CD4-positive, alpha-beta T cell (primary cell): ENCODE results near the gene TARBP2. TPM values are rescaled to one million over a fixed set of nuclear protein-coding genes. Genes with fewer than 3 reads are reported as not detected.

Experiments
- ATAC-seq: fragments of 200-7000 bp; cut with Tn5 transposase; one replicate; pipeline ENCODE4 v1.10.0; 2022; ENCODE audit warnings: mild to moderate bottlenecking; ENCODE audit not compliant: poor library complexity
- CTCF ChIA-PET: fragments of 350-600 bp; sonication (Branson Sonifier 250); formaldehyde crosslinking; loops from one replicate; lab custom pipeline; 2021; ENCODE audit warnings: antibody characterized with exemption, inconsistent platforms; lab: Charles Lee
- POLR2A ChIA-PET: fragments of 350-600 bp; sonication (Branson Sonifier 250); formaldehyde crosslinking; loops from one replicate; lab custom pipeline; 2021; ENCODE audit warnings: antibody characterized with exemption, inconsistent platforms; lab: Charles Lee
- DNase-seq, 14 experiments: peaks; one replicate each; pipeline ENCODE4 v3.0.0-alpha.2; 2013 to 2020; ENCODE audit warnings: mixed read lengths in 2 of 14
- H3K27ac ChIP-seq, 2 donors: one replicate each; pipeline versions ENCODE4 v1.5.1 to v1.7.0; 2013; ENCODE audit warnings: low read length in 2 of 2, low read depth in 1 of 2, mild to moderate bottlenecking in 1 of 2
- H3K27me3 ChIP-seq, 2 experiments: 1 replicate in 1 of 2; 2 replicates in 1 of 2; pipeline versions ENCODE4 v1.6.1 to v1.7.0; 2013; ENCODE audit warnings: low read length in 2 of 2, control low read depth in 1 of 2, mild to moderate bottlenecking in 1 of 2, moderate library complexity in 1 of 2; ENCODE audit not compliant: insufficient read depth in 2 of 2, control insufficient read depth in 1 of 2
- H3K36me3 ChIP-seq: one replicate; pipeline ENCODE4 v1.6.1; 2013; ENCODE audit warnings: low read length, control low read depth; ENCODE audit not compliant: insufficient read depth
- H3K4me1 ChIP-seq: one replicate; pipeline ENCODE4 v1.6.1; 2013; ENCODE audit warnings: low read length, control low read depth; ENCODE audit not compliant: insufficient read depth
- H3K4me3 ChIP-seq: one replicate; pipeline ENCODE4 v1.5.1; 2013; ENCODE audit warnings: mild to moderate bottlenecking, low read length, moderate library complexity
- H3K9me3 ChIP-seq, 2 experiments: 1 replicate in 1 of 2; 2 replicates in 1 of 2; pipeline versions ENCODE4 v1.6.1 to v1.7.0; 2013; ENCODE audit warnings: low read length in 2 of 2, mild to moderate bottlenecking in 2 of 2, control low read depth in 1 of 2, moderate library complexity in 1 of 2; ENCODE audit not compliant: control insufficient read depth in 1 of 2, insufficient read depth in 1 of 2
- H3K27ac Mint-ChIP-seq: one replicate; pipeline ENCODE4 v1.8.0; 2020; ENCODE audit warnings: mixed read lengths
- H3K27me3 Mint-ChIP-seq: one replicate; pipeline ENCODE4 v1.8.0; 2021; ENCODE audit warnings: mixed read lengths
- H3K36me3 Mint-ChIP-seq: one replicate; pipeline ENCODE4 v1.8.0; 2021; ENCODE audit warnings: low read depth, mixed read lengths
- H3K4me1 Mint-ChIP-seq: one replicate; pipeline ENCODE4 v1.8.0; 2021; ENCODE audit warnings: low read depth, mixed read lengths
- H3K4me3 Mint-ChIP-seq: one replicate; pipeline ENCODE4 v1.8.0; 2020; ENCODE audit warnings: mild to moderate bottlenecking, mixed read lengths
- H3K9me3 Mint-ChIP-seq: one replicate; pipeline ENCODE4 v1.8.0; 2020; ENCODE audit warnings: mixed read lengths
- CTCF ChIP-seq: fragments of 200-600 bp; IDR thresholded peaks from one replicate; pipeline ENCODE4 v1.8.0; 2022; ENCODE audit warnings: antibody characterized with exemption, mild to moderate bottlenecking
- intact Hi-C, 2 experiments: fragments of 100-400 bp; cut with DNase I in 1 of 2; cut with micrococcal nuclease in 1 of 2; formaldehyde crosslinking; loops; one replicate each; pipeline versions ENCODE4 v1.15.1 to v1.9.0; 2023 to 2025; cut with DNase I, micrococcal nuclease
- total RNA-seq, 174 experiments: library from RNA in 2 of 174; stranded (reverse) in 2 of 174; gene quantifications; one replicate each; pipeline ENCODE4 v1.2.3 and lab custom pipeline; 2021 to 2026

TARBP2 gene
- total RNA-seq, 2 experiments from 2014 or later, result 21.7 to 22.4 TPM

GRCh38 chr12:53536962-53537361 is 35.9 kb downstream of the TARBP2 start:
- no peaks in the 10 kb centered on the region for H3K9me3 Mint-ChIP-seq
- peaks cover 81% of the 10 kb centered on the region for H3K36me3 Mint-ChIP-seq
- no peak for TF ChIP-seq CTCF

GRCh38 chr12:53538209-53538689 is 37.2 kb downstream of the TARBP2 start:
- Histone ChIP-seq H3K4me1 (no peaks in the 10 kb centered on the region), H3K4me3 (no peak overlapping the region), H3K27ac (no peak overlapping the region), H3K36me3 (peaks cover 66% of the 10 kb centered on the region), H3K27me3 (no peaks in the 10 kb centered on the region), H3K9me3 (no peaks in the 10 kb centered on the region)
- ChIA-PET POLR2A (no interaction called here), CTCF (no interaction called here)
- intact Hi-C loops, result no loop called here
- Mint-ChIP-seq H3K27me3 (no peaks in the 10 kb centered on the region), H3K4me3 (no peak overlapping the region), H3K9me3 (no peaks in the 10 kb centered on the region), H3K36me3 (peaks cover 77% of the 10 kb centered on the region), H3K27ac (no peak overlapping the region), H3K4me1 (peaks cover under 1% of the 10 kb centered on the region)
- DNase-seq, result no peak
- no peak for ATAC-seq
- no peak for TF ChIP-seq CTCF

More at GRCh38 chr12:53536962-53537361, 35.9 kb downstream of the TARBP2 start:
- POLR2A ChIA-PET, result no interaction called here
- H3K27ac ChIP-seq, result no peak overlapping the region
- intact Hi-C loops, result no loop called here
- no peak overlapping the region for H3K4me3 ChIP-seq
- Mint-ChIP-seq H3K27ac (no peak overlapping the region), H3K27me3 (no peaks in the 10 kb centered on the region), H3K4me3 (no peak overlapping the region), H3K4me1 (no peaks in the 10 kb centered on the region)
- H3K36me3 ChIP-seq, result peaks cover 69% of the 10 kb centered on the region
- H3K9me3 ChIP-seq, result no peaks in the 10 kb centered on the region
- ATAC-seq (no peak), DNase-seq (no peak)
- CTCF ChIA-PET, result no interaction called here
- H3K4me1 ChIP-seq, result no peaks in the 10 kb centered on the region
- H3K27me3 ChIP-seq, result no peaks in the 10 kb centered on the region

- Mint-ChIP-seq H3K4me1 (peaks cover 12% of the 10 kb centered on the region), H3K9me3 (no peaks in the 10 kb centered on the region), H3K4me3 (no peak overlapping the region), H3K27ac (no peak overlapping the region), H3K36me3 (peaks cover 74% of the 10 kb centered on the region), H3K27me3 (no peaks in the 10 kb centered on the region)
- ChIA-PET CTCF (interaction anchor here (3.2 kb wide), 1 partner anchor 136 kb away, joined by 10 read pairs; the partner anchor contains the start of gene ATP5MC2), POLR2A (interaction anchor here (0.7 kb wide), 1 partner anchor 209 kb away, joined by 3 read pairs; no protein-coding TSS in a partner anchor)
- intact Hi-C loops, result no loop called here
- Histone ChIP-seq H3K4me1 (peaks cover 3% of the 10 kb centered on the region), H3K27me3 (no peaks in the 10 kb centered on the region), H3K36me3 (peaks cover 55% of the 10 kb centered on the region), H3K4me3 (no peak overlapping the region), H3K9me3 (no peaks in the 10 kb centered on the region), H3K27ac (no peak overlapping the region)
- ATAC-seq, result no peak
- DNase-seq, result no peak
- TF ChIP-seq CTCF, result no peak
These were observed 38.4 kb downstream of the TARBP2 start for GRCh38 chr12:53539526-53539925.
